Psoas muscle (tissue), 8 donors: ENCODE measurements around the gene PRUNE2. TPM values are rescaled to one million over a fixed set of nuclear protein-coding genes. Genes with fewer than 3 reads are reported as not detected.

ENCODE experiments used
- ATAC-seq, 4 donors: fragments of 200-7000 bp; cut with Tn5 transposase; one replicate each; pipeline ENCODE4 v1.9.1; 2020; ENCODE audit warnings: moderate library complexity in 3 of 4, mild to moderate bottlenecking in 2 of 4
- DNase-seq, 2 donors: peaks; one replicate each; pipeline ENCODE4 v3.0.0-alpha.2; 2020
- H3K27ac ChIP-seq: fragments of 200-600 bp; one replicate; pipeline ENCODE4 v1.8.0; 2022
- H3K27me3 ChIP-seq, 3 donors: fragments of 200-600 bp in 1 of 3; one replicate each; pipeline versions ENCODE4 v1.6.1 to v1.8.0; 2013 to 2022; ENCODE audit warnings: low read length in 2 of 3, mild to moderate bottlenecking in 2 of 3, moderate library complexity in 1 of 3; ENCODE audit not compliant: insufficient read depth in 3 of 3
- H3K36me3 ChIP-seq, 2 donors: fragments of 200-600 bp in 1 of 2; one replicate each; pipeline versions ENCODE4 v1.6.1 to v1.8.0; 2013 to 2022; ENCODE audit warnings: low read depth in 1 of 2, mild to moderate bottlenecking in 1 of 2, moderate library complexity in 1 of 2; ENCODE audit not compliant: insufficient read depth in 1 of 2
- H3K4me1 ChIP-seq: fragments of 200-600 bp; one replicate; pipeline ENCODE4 v1.8.0; 2022
- H3K4me3 ChIP-seq: fragments of 200-600 bp; one replicate; pipeline ENCODE4 v1.8.0; 2022; ENCODE audit warnings: mild to moderate bottlenecking
- H3K9me3 ChIP-seq: fragments of 200-600 bp; one replicate; pipeline ENCODE4 v1.8.0; 2022
- CTCF ChIP-seq: fragments of 200-600 bp; IDR thresholded peaks from one replicate; pipeline ENCODE4 v1.8.0; 2022; ENCODE audit warnings: antibody characterized with exemption
- WGBS, 3 donors: extraction: QIAGEN DNeasy Blood & Tissue Kit; methylation state at CpG; one replicate each; pipeline versions ENCODE4 v1.1.6 to v1.1.7; 2013; 5-methylcytosine and 5-hydroxymethylcytosine counted together
- intact Hi-C, 2 donors: fragments of 100-400 bp; cut with DNase I; formaldehyde crosslinking; loops; one replicate each; pipeline versions ENCODE4 v1.11.0 to v1.14.2; 2022
- polyA plus RNA-seq, 3 donors: library from polyadenylated mRNA; stranded (reverse); fragments of 200-250 nt; gene quantifications; one replicate each; pipeline ENCODE4 v1.2.3, GENCODE V29; 2013
- total RNA-seq, 4 donors: library from RNA; stranded (reverse); fragmentation: NEBNext Ultra II Directional in 2 of 4; extraction: Animal tissue kit (Norgen Biotek cat#: 25700) in 2 of 4; gene quantifications; one replicate each; pipeline versions ENCODE4 v1.2.1 to v1.2.4, GENCODE V29; 2021 to 2023
- donor health status: healthy with polysubstance abuse.
- donor health status: DM: no; HTN: no; CAD: no; lungs with moderate emphysema.
- donor health status: Bipolar disorder and iron deficiency.
- donor health status: healthy.
- donor health status: DM: yes; HTN: yes; CAD: no.
- donor health status: DM: no; HTN: no; CAD: no.
- donor health status: DM: no; HTN: no; CAD: no.
- donor health status: DM: yes; HTN: yes; CAD: no.

PRUNE2 gene
- total and polyA plus RNA-seq, 7 donors, result 1.2 to 79.9 (median 3.6) TPM

GRCh38 chr9:76643399-76644117 is 262.4 kb downstream of the PRUNE2 start:
- intact Hi-C loops, result no loop called here
- WGBS, 3 donors, result 72 to 77% (median 75%) methylated on average over 6 of the region's 6 CpGs
- Histone ChIP-seq H3K4me1 (no peaks in the 10 kb centered on the region), H3K27ac (no peak overlapping the region), H3K9me3 (no peaks in the 10 kb centered on the region), H3K36me3 (no peaks in the 10 kb centered on the region), H3K4me3 (no peak overlapping the region), H3K27me3 (no peaks in the 10 kb centered on the region)
- DNase-seq (no peak), ATAC-seq (no peak)
- no peak for TF ChIP-seq CTCF

DNA sequence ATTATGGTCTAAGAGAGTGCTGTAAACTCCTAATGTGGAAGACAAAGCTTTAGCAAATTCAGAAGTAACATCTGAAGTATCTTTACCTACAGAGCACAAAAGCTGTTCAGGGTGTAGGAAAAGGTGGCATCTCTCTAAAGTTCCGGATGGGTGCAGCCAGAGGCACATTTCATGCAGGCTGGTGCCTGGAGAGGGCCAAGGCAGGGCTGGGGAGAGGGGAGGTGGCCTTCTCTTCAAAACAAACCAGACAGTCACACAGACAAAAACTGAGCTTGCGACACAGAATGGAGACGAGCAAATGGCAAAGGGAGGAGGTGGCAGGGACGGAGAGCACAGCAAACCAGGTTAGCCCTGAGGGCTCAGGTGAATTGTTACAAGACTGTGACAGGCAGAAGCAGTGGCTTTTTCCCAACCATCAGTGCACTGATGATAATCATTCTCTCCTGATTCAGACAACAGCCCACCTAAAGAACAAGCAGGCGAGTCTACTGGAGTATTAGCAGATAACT is 263.2 kb downstream of the PRUNE2 start:
- Histone ChIP-seq H3K27me3 (no peaks in the 10 kb centered on the region), H3K27ac (no peak overlapping the region), H3K4me1 (no peaks in the 10 kb centered on the region), H3K9me3 (no peaks in the 10 kb centered on the region), H3K4me3 (no peak overlapping the region), H3K36me3 (no peaks in the 10 kb centered on the region)
- WGBS, 3 donors, result 90 to 96% (median 95%) methylated on average over 5 of the region's 5 CpGs
- no peak for TF ChIP-seq CTCF
- no peak for ATAC-seq
- no peak for DNase-seq
- intact Hi-C loops, result no loop called here

DNA sequence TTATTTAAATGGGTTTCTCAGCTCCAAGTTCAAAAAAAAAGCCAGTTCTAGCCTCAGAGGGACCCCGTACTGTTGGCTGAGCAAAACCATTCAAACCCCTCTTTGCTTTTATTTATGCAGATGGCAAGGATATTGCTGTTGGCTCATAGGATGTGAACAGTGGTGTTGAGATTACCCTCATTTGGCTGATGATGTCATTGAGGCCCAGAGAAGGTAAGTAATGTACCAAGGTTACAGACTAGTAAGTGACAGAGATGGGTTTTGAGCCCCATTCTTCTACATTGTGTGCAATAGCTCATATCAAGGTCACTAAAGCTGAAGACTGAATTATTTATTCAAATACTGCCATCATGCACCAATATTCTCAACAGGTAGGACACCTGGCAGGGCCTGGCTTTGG is 263.8 kb downstream of the PRUNE2 start:
- WGBS, 3 donors, result 88 to 99% (median 93%) methylated on average over 1 of the region's 1 CpG
- H3K4me1 ChIP-seq, result no peaks in the 10 kb centered on the region
- H3K9me3 ChIP-seq, result no peaks in the 10 kb centered on the region
- H3K36me3 ChIP-seq, result no peaks in the 10 kb centered on the region
- no peaks in the 10 kb centered on the region for H3K27me3 ChIP-seq
- no peak for DNase-seq
- TF ChIP-seq CTCF, result no peak
- intact Hi-C loops, result no loop called here
- H3K4me3 ChIP-seq, result no peak overlapping the region
- no peak overlapping the region for H3K27ac ChIP-seq
- no peak for ATAC-seq

- 51 to 55% (median 52%) methylated on average over 4 of the region's 4 CpGs for WGBS, 3 donors
- Histone ChIP-seq H3K4me3 (no peak overlapping the region), H3K4me1 (no peaks in the 10 kb centered on the region), H3K27ac (no peak overlapping the region), H3K27me3 (no peaks in the 10 kb centered on the region), H3K9me3 (no peaks in the 10 kb centered on the region), H3K36me3 (no peaks in the 10 kb centered on the region)
- ATAC-seq (no peak), DNase-seq (no peak)
- no peak for TF ChIP-seq CTCF
- intact Hi-C loops, result no loop called here
These were observed 267.9 kb downstream of the PRUNE2 start for GRCh38 chr9:76638001-76638400.

DNA sequence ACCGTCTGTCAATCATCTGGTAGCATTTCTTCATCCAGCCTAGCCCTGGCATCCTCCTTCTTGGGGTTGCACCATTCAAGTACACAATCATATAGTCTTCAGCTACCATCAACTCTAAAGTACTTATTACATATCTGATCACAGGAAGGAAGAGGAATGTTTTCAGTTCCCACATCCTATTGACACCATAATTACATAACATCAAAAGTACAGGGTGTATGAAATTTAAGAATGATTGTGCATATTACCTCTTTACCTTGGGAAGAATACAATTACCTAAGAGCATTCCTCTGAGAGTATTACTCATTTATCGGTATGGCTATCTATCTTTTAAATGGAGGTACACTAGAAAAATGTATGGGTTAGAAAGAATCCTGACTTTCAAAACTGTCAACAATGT is 268.5 kb downstream of the PRUNE2 start:
- DNase-seq (no peak), ATAC-seq (no peak)
- Histone ChIP-seq H3K4me1 (no peaks in the 10 kb centered on the region), H3K4me3 (no peak overlapping the region), H3K27ac (no peak overlapping the region), H3K9me3 (no peaks in the 10 kb centered on the region), H3K36me3 (no peaks in the 10 kb centered on the region), H3K27me3 (no peaks in the 10 kb centered on the region)
- no peak for TF ChIP-seq CTCF
- 93 to 94% (median 94%) methylated on average over 2 of the region's 2 CpGs for WGBS, 3 donors
- intact Hi-C loops, result no loop called here
